GM12878 (cell line): Measurements from ENCODE around the gene SHISA6. TPM values are rescaled to one million over a fixed set of nuclear protein-coding genes. Genes with fewer than 3 reads are reported as not detected.

Experiments
- ATAC-seq: fragments of 200-7000 bp; cut with Tn5 transposase; 3 replicates; pipeline ENCODE4 v1.9.1; 2020; ENCODE audit warnings: mild to moderate bottlenecking, moderate library complexity
- BruUV-seq: library from RNA; stranded (reverse); fragments of 400-500 nt; replicated peaks from 2 replicates; lab custom pipeline; 2021; lab: Mats Ljungman, UMichigan
- CTCF ChIA-PET: fragments of 300-600 bp; sonication (Branson Sonifier 250); formaldehyde crosslinking; extraction: SDS; loops from one replicate; lab custom pipeline; 2021; ENCODE audit warnings: inconsistent platforms; lab: Yijun Ruan, JAX
- POLR2A ChIA-PET: fragments of 350-600 bp; formaldehyde crosslinking; extraction: SDS; loops from one replicate; lab custom pipeline; 2021; ENCODE audit warnings: inconsistent platforms; lab: Charles Lee
- RAD21 ChIA-PET: fragments of 300-600 bp; sonication (Branson Sonifier 250); formaldehyde crosslinking; loops from one replicate; lab custom pipeline; 2023; ENCODE audit warnings: antibody characterized with exemption; ENCODE audit not compliant: unreplicated experiment; lab: Charles Lee
- SMC1A ChIA-PET: fragments of 300-600 bp; sonication (Branson Sonifier 250); formaldehyde crosslinking; loops from one replicate; lab custom pipeline; 2023; ENCODE audit not compliant: unreplicated experiment, uncharacterized antibody; lab: Charles Lee
- DNase-seq: peaks from one replicate; pipeline ENCODE4 v3.0.0-alpha.2; 2011; ENCODE audit warnings: low read depth, low spot score
- FAIRE-seq: peaks from 3 replicates; lab custom pipeline; 2011; peaks lifted over from hg19 to GRCh38; lab: Jason Lieb, UNC
- H2AFZ ChIP-seq: 2 replicates; pipeline ENCODE4 v1.6.0; 2011; ENCODE audit warnings: low read depth, low read length, control low read depth; ENCODE audit not compliant: control insufficient read depth
- H3K27ac ChIP-seq: 2 replicates; pipeline ENCODE4 v1.5.1; 2011; ENCODE audit warnings: control low read depth; ENCODE audit not compliant: control insufficient read depth, insufficient read depth
- H3K27me3 ChIP-seq, 2 experiments: replicated peaks in 1 of 2; 2 replicates each; pipeline versions ENCODE4 v1.6.0 to v1.6.1; 2011; ENCODE audit warnings: low read length in 1 of 2; ENCODE audit not compliant: control insufficient read depth in 2 of 2, insufficient read depth in 2 of 2
- H3K36me3 ChIP-seq, 2 experiments: 2 replicates each; pipeline ENCODE4 v1.5.1; 2011; ENCODE audit warnings: low read length in 1 of 2; ENCODE audit not compliant: control insufficient read depth in 2 of 2, insufficient read depth in 2 of 2
- H3K4me1 ChIP-seq: 2 replicates; pipeline ENCODE4 v1.6.1; 2011; ENCODE audit warnings: mild to moderate bottlenecking, low read length, moderate library complexity, mixed read lengths; ENCODE audit not compliant: control insufficient read depth, insufficient read depth
- H3K4me2 ChIP-seq: 2 replicates; pipeline ENCODE4 v1.6.0; 2011; ENCODE audit warnings: control low read depth; ENCODE audit not compliant: control insufficient read depth, insufficient read depth
- H3K4me3 ChIP-seq: fragments of 200-600 bp; sonication (generic); 2 replicates; pipeline ENCODE4 v1.5.1; 2016
- H3K79me2 ChIP-seq: 2 replicates; pipeline ENCODE4 v1.6.0; 2011; ENCODE audit warnings: low read length; ENCODE audit not compliant: control insufficient read depth, insufficient read depth
- H3K9ac ChIP-seq: 2 replicates; pipeline ENCODE4 v1.8.0; 2011; ENCODE audit warnings: low read length, control low read depth, mixed read lengths; ENCODE audit not compliant: control insufficient read depth, insufficient read depth
- H3K9me3 ChIP-seq: replicated peaks from 3 replicates; pipeline ENCODE4 v1.5.1; 2011; ENCODE audit warnings: mild to moderate bottlenecking, low read length; ENCODE audit not compliant: control insufficient read depth, insufficient read depth
- H4K20me1 ChIP-seq: 2 replicates; pipeline ENCODE4 v1.6.0; 2011; ENCODE audit not compliant: control insufficient read depth, insufficient read depth
- FOS ChIP-seq: IDR thresholded peaks from 3 replicates; pipeline ENCODE4 v1.6.1; 2011; ENCODE audit warnings: borderline replicate concordance; ENCODE audit not compliant: insufficient read length; ENCODE audit errors: extremely low read depth
- IRF5 ChIP-seq: fragments of 450-650 bp; IDR thresholded peaks from 2 replicates; pipeline ENCODE4 v1.6.1; 2017; ENCODE audit warnings: borderline replicate concordance
- SKIL ChIP-seq: fragments of 450-650 bp; IDR thresholded peaks from 2 replicates; pipeline ENCODE4 v1.6.1; 2017; ENCODE audit warnings: mild to moderate bottlenecking, low read depth, inconsistent platforms; ENCODE audit not compliant: poor library complexity, severe bottlenecking
- SMAD1 ChIP-seq: fragments of 450-650 bp; IDR thresholded peaks from 2 replicates; pipeline ENCODE4 v1.6.1; 2018; ENCODE audit warnings: mild to moderate bottlenecking, low read depth; ENCODE audit not compliant: partially characterized antibody
- SRF ChIP-seq, 2 experiments: IDR thresholded peaks; 2 replicates each; pipeline ENCODE4 v1.6.1; 2011; ENCODE audit warnings: low read depth in 2 of 2, low read length in 2 of 2, mild to moderate bottlenecking in 1 of 2, moderate library complexity in 1 of 2
- TARDBP ChIP-seq: IDR thresholded peaks from 2 replicates; pipeline ENCODE4 v1.6.1; 2016; ENCODE audit warnings: borderline replicate concordance
- WGBS: methylation state at CpG from one replicate; pipeline ENCODE4 v1.1.6; 2016; ENCODE audit warnings: low lambda C conversion rate; ENCODE audit not compliant: insufficient replicate concordance, insufficient coverage; ENCODE audit errors: missing lambda C conversion rate; 5-methylcytosine and 5-hydroxymethylcytosine counted together
- in situ Hi-C: fragments of 300-500 bp; cut with MboI; formaldehyde crosslinking; loops from 9 replicates; pipeline ENCODE4 v1.14.3; 2018; ENCODE audit warnings: mixed read lengths
- intact Hi-C: fragments of 100-400 bp; cut with micrococcal nuclease; formaldehyde crosslinking; loops from one replicate; pipeline ENCODE4 v1.14.2; 2022; ENCODE audit not compliant: unreplicated experiment
- polyA plus RNA-seq, 11 experiments: library from polyadenylated mRNA; depleted of rRNA in 4 of 11; unstranded in 6 of 11; stranded (reverse) in 5 of 11; fragments of >200 nt; fragmentation: Nextera tagmentation in 4 of 11; fragmentation: Illumina TruSeq in 1 of 11; extraction: Ambion mirVana in 4 of 11; extraction: Trizol in 1 of 11; gene quantifications; 1 replicate in 1 of 11; 2 replicates in 10 of 11; pipeline versions ENCODE4 v1.2.1 to v1.2.3, GENCODE V29; 2011 to 2016; ENCODE audit warnings: inconsistent platforms in 2 of 11, missing spikeins in 2 of 11, low read depth in 1 of 11
- total RNA-seq, 4 experiments: library from RNA; depleted of rRNA in 3 of 4; stranded (reverse); fragments of >200 nt in 3 of 4; fragmentation: Illumina TruSeq in 1 of 4; extraction: Trizol in 1 of 4; gene quantifications; 2 replicates each; pipeline versions ENCODE4 v1.2.1 to v1.2.3, GENCODE V29; 2013 to 2021

Gene SHISA6
- total and polyA plus RNA-seq, 10 of the 15 experiments (the other 5 are each of a cell fraction or from before 2014, with no cell fraction given): not detected

GRCh38 chr17:11195801-11196200 lies 45.2 kb upstream of the SHISA6 start:
- intact Hi-C loops (no loop called here), in situ Hi-C loops (no loop called here)
- FAIRE-seq (no peak), DNase-seq (no peak), ATAC-seq (no peak)
- ChIA-PET POLR2A (no interaction called here), SMC1A (no interaction called here), CTCF (no interaction called here), RAD21 (no interaction called here)
- no peaks in the 10 kb centered on the region for H3K9me3 ChIP-seq
- TF ChIP-seq FOS (no peak), TARDBP (no peak), SMAD1 (no peak), IRF5 (no peak)
- H4K20me1 ChIP-seq: no peaks in the 10 kb centered on the region
- no peak overlapping the region for H2AFZ ChIP-seq
- no peaks in the 10 kb centered on the region for H3K36me3 ChIP-seq
- no peaks in the 10 kb centered on the region for H3K4me1 ChIP-seq
- H3K4me3 ChIP-seq: no peak overlapping the region
- no TSS peak for BruUV-seq
- no peak overlapping the region for H3K9ac ChIP-seq
- 4% methylated on average over 2 of the region's 2 CpGs for WGBS
- H3K27me3 ChIP-seq: no peaks in the 10 kb centered on the region
- H3K27ac ChIP-seq: no peak overlapping the region
- H3K79me2 ChIP-seq: no peaks in the 10 kb centered on the region
- no peak overlapping the region for H3K4me2 ChIP-seq

GRCh38 chr17:11204991-11205390 lies 36.0 kb upstream of the SHISA6 start:
- no peaks in the 10 kb centered on the region for H3K27me3 ChIP-seq
- BruUV-seq: no TSS peak
- H2AFZ ChIP-seq: no peak overlapping the region
- ChIA-PET SMC1A (no interaction called here), CTCF (no interaction called here), POLR2A (no interaction called here), RAD21 (no interaction called here)
- no peak overlapping the region for H3K9ac ChIP-seq
- H3K4me2 ChIP-seq: no peak overlapping the region
- in situ Hi-C loops (loop anchor here (5.0 to 25.0 kb wide), 3 partner anchors 42 to 207 kb away; no protein-coding TSS in a partner anchor), intact Hi-C loops (no loop called here)
- WGBS: 2% methylated on average over 3 of the region's 3 CpGs
- H3K36me3 ChIP-seq: no peaks in the 10 kb centered on the region
- no peak for ATAC-seq
- TF ChIP-seq SKIL (no peak), SRF (IDR thresholded peaks at IDR 0.05; ENCODE audit: low read depth in 2 of 2, low read length in 2 of 2) (no peak)
- H3K27ac ChIP-seq: no peak overlapping the region
- no peak for DNase-seq
- FAIRE-seq: no peak
- H3K9me3 ChIP-seq: no peaks in the 10 kb centered on the region; the same call in 2 of the 3 replicates
- no peak overlapping the region for H3K4me3 ChIP-seq
- H3K4me1 ChIP-seq: no peaks in the 10 kb centered on the region
- H3K79me2 ChIP-seq: no peaks in the 10 kb centered on the region
- H4K20me1 ChIP-seq: no peaks in the 10 kb centered on the region
